HEK293T (cell line): ENCODE results near the gene RSPO4.

Experiments
- ARNT ChIP-seq: fragments of 450-650 bp; IDR thresholded peaks from 2 replicates; pipeline ENCODE4 v1.6.1; 2017; ENCODE audit warnings: mild to moderate bottlenecking
- BHLHE40 ChIP-seq: fragments of 450-650 bp; IDR thresholded peaks from 2 replicates; pipeline ENCODE4 v1.6.1; 2016; ENCODE audit warnings: mild to moderate bottlenecking, moderate library complexity, borderline replicate concordance
- ELF4 ChIP-seq: fragments of 450-650 bp; IDR thresholded peaks from 2 replicates; pipeline ENCODE4 v1.6.1; 2017; ENCODE audit warnings: antibody characterized with exemption
- FOXA1 ChIP-seq: fragments of 450-650 bp; IDR thresholded peaks from 2 replicates; pipeline ENCODE4 v1.6.1; 2016; ENCODE audit warnings: mild to moderate bottlenecking
- FOXK2 ChIP-seq: fragments of 450-650 bp; IDR thresholded peaks from 2 replicates; pipeline ENCODE4 v1.6.1; 2016; ENCODE audit warnings: mild to moderate bottlenecking
- FOXM1 ChIP-seq: fragments of 450-650 bp; IDR thresholded peaks from 2 replicates; pipeline ENCODE4 v1.6.1; 2017; ENCODE audit warnings: mild to moderate bottlenecking, borderline replicate concordance
- L3MBTL2 ChIP-seq: fragments of 450-650 bp; conservative IDR thresholded peaks from 2 replicates; pipeline ENCODE4 v1.6.1; 2016; ENCODE audit warnings: mild to moderate bottlenecking
- NFRKB ChIP-seq: fragments of 450-650 bp; IDR thresholded peaks from 2 replicates; pipeline ENCODE4 v1.6.1; 2016; ENCODE audit warnings: mild to moderate bottlenecking, moderate library complexity
- PKNOX1 ChIP-seq: fragments of 450-650 bp; IDR thresholded peaks from 2 replicates; pipeline ENCODE4 v1.6.1; 2016
- SP1 ChIP-seq: fragments of 450-650 bp; IDR thresholded peaks from 2 replicates; pipeline ENCODE4 v1.6.1; 2017

DNA sequence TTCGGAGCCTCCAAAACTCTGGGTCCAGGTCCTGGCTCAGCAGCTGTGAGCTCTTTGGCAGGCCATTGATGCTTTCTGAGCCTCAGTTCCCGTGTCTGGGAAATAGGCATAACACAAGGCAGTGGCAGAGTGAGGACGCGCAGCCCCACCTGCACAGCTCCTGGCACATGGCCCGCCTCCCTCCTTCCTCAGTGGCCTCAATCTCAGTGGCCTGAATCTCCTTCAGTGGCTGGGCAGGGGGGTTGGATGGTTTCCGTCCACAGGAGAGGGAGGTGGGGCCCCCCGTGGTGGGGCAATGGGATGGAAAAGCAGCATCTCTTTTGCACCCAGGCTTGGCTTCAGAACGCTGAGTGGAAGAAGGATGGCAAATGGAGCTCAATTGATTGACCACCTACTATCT is 5.1 kb downstream of the RSPO4 start:
- TF ChIP-seq FOXM1 = no peak
- TF ChIP-seq BHLHE40 = no peak
- TF ChIP-seq SP1 = no peak
- TF ChIP-seq ELF4 = no peak
- TF ChIP-seq ARNT = no peak
- no peak for TF ChIP-seq FOXK2
- no peak for TF ChIP-seq NFRKB
- no peak for TF ChIP-seq L3MBTL2
- TF ChIP-seq FOXA1 = no peak
- no peak for TF ChIP-seq PKNOX1
